Activated CD8-positive, alpha-beta memory T cell treated with anti-CD3 and anti-CD28 coated beads for 4 hours (primary cell): Measurements from ENCODE around the gene RPLP2.

ENCODE experiments used
- DNase-seq, 2 donors: peaks; one replicate each; pipeline ENCODE4 v3.0.0-alpha.2; 2020; ENCODE audit warnings: low read depth in 2 of 2

RPLP2 gene

DNA sequence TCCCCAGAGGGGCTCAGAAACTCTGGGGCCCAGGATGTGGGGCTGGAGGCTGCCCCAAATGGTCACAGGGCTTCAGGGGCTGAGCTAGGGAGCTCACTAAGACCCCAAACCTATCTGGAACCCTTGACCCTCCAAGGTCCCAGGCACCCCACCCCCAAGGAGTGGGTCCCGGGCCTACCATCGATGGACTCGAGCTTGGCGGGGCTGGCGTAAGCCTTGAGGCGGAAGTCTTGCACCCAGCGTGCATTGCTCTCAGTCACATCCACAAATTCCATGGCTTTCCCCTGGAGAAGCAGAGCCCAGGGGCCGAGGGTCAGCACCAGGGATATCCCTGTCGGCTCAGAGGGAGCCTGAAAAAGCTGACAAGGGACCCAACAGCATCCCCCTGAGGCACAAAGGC, 35.9 kb upstream of the RPLP2 start:
- no peak for DNase-seq

DNA sequence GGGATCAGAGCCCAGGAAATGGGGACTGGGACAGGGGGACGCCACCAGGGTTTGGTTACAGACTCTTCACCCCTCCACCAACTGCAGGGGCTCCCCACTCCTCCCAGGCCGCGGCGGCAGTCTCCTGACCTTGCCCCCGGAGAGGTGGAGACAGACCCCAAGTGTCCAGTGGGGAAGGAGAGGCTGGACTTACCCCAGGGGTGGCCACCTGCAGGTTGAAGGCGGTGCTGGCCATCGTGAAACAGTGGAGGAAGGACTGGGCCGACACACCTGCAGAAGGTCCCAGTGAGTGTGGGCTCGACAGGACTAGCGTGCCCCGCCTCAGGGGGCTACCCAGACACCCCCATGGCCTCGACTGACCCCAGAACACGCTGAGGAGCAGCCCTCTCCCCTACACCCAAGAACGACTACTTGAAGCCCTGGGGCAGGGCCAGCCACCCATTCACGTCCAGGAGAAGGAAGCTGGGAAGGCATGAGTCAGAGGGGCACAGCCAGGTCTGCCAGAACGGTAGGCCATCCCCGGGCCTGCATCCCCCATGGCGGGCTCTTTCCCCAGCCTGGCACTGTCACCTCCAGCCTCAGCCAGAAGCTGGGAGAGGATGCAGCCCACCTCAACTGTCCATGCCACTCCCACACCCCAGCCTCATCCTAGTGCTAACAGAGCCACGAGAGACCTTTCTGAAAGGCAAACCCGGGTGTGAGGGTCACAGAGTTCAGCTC, 34.7 kb upstream of the RPLP2 start:
- no peak for DNase-seq

GRCh38 chr11:776263-776560, 33.6 kb upstream of the RPLP2 start:
- no peak for DNase-seq

DNA sequence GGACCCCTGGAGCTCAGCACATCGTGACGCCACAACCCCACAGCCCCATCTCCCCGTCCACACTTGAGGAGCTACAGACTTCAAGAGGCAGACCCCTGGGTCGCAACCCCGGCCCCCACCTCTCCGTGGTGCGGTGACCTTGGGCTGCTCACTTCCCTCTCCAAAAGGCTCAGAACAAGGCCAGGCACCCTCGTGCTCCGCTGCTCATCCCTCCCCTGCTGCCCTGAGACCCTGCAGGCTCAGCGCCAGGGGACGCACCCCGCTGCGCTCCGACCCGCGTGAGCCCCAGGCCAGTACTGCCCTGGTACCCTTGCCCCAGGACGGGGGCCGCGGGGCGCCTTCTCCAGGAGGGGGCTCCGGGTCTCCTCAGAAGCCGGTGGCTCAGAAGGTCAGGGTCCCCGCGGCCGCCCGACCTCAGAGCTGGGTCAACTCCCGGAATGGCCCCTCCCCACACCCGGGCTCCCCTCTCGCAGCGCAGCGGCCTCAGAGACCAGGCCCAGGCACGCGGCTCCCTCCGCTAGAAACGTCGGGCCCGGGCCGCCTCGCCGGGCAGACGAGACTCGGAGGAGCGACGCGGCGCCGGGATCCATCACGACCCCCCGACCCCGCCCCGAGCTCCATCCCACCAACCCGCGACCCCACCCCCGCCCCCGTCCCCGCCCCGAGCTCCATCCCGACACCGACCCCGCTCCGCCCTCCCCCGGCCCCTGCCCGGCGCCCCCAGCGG, 33.0 kb upstream of the RPLP2 start:
- DNase-seq = no peak

- peak; percentile 83 to 88 for DNase-seq
Measured at GRCh38 chr11:777288-778255, 32.2 kb upstream of the RPLP2 start, which contains the start of gene GATD1. Gene GATD1 (minus strand): TSS chr11:777487. CDS start chr11:777462, 25 bp downstream.

- DNase-seq = no peak
Measured at GRCh38 chr11:778976-779954, 30.5 kb upstream of the RPLP2 start.

- no peak for DNase-seq
Measured at GRCh38 chr11:779955-780532, 29.7 kb upstream of the RPLP2 start.

- DNase-seq = no peak
Measured at GRCh38 chr11:782264-783174, 27.2 kb upstream of the RPLP2 start.

- DNase-seq = no peak
Measured at GRCh38 chr11:783581-784015, 26.2 kb upstream of the RPLP2 start.

- no peak for DNase-seq
Measured at GRCh38 chr11:786235-787083, 23.3 kb upstream of the RPLP2 start.

GRCh38 chr11:787084-787675, 22.6 kb upstream of the RPLP2 start:
- no peak for DNase-seq

DNA sequence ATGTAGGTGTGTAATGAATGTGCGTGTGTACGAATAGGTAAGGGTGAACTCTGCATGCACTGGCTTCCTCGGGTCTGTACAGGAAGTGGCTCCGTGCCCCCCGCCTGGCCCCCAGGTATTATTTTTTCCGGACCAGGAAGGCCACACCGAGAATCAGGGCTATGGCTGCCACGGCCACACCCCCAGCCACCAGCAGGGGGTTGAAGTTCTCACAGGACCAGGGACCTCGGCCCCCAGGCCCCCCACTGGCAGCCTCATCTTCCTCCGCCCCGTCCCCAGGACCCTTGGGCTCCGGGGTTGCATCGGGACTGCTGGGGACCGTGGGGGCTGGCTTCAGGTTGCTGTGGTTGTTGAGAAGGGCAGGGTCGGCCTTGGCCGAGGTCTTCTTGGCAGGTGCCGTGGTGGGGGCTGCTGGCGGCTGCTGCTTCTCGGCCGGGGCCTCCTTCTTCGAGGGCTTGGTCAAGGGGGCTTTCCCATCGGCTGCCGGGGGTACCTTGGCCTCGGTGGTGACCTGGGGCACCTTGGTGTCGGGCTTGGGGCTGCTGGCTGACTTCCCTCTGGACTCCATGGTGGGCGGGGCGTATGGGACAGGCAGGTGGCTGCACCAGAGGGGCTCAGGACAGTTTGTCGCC, 21.6 kb upstream of the RPLP2 start:
- DNase-seq = no peak

GRCh38 chr11:788953-789940, 20.5 kb upstream of the RPLP2 start:
- no peak for DNase-seq

DNA sequence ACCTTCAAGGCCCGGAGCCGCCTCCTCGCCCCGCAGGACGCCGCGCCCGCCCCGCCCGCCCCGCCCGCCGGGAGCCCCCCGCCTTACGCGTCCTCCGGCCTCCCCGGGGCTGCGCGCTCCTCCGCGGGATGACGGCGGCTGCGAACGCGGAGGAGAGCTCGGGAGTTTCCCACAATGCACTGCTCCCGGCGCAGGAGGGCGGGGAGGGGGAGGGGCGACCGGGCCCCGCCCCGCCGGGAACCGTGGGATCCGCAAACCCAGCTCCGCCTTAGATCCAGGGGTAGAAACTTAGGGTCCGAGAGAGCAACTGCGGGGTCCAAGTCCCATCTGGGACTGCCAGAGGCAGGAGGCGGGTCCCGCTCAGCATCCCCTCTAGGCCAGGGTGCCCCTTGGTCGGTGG, 19.8 kb upstream of the RPLP2 start, which contains the start of gene CEND1:
Gene CEND1 (minus strand): TSS at position 148 of the 400 bp plus-strand sequence. CDS start 1,514 bp downstream, outside the sequence.
- DNase-seq = no peak

GRCh38 chr11:790721-791564, 18.8 kb upstream of the RPLP2 start:
- no peak for DNase-seq
